Progenitor cell of endocrine pancreas (in vitro differentiated cells): ENCODE results near the gene HPD. TPM values are rescaled to one million over a fixed set of nuclear protein-coding genes. Genes with fewer than 3 reads are reported as not detected.

Experiments
- DNase-seq: peaks from one replicate; pipeline ENCODE4 v3.0.0; 2021; ENCODE audit warnings: low spot score; ENCODE audit not compliant: unreplicated experiment
- H3K27ac Mint-ChIP-seq: 2 replicates; pipeline ENCODE4 v1.8.0; 2021; ENCODE audit warnings: mild to moderate bottlenecking, moderate library complexity, mixed read lengths
- H3K27me3 Mint-ChIP-seq: 2 replicates; pipeline ENCODE4 v1.8.0; 2021; ENCODE audit warnings: mixed read lengths
- H3K36me3 Mint-ChIP-seq: 2 replicates; pipeline ENCODE4 v1.8.0; 2022; ENCODE audit warnings: mixed read lengths; ENCODE audit not compliant: insufficient read depth
- H3K4me1 Mint-ChIP-seq: 2 replicates; pipeline ENCODE4 v1.8.0; 2021; ENCODE audit warnings: low read depth, mixed read lengths
- H3K4me3 Mint-ChIP-seq: 2 replicates; pipeline ENCODE4 v1.8.0; 2021; ENCODE audit warnings: low read depth, mild to moderate bottlenecking, moderate library complexity, mixed read lengths
- H3K9me3 Mint-ChIP-seq: 2 replicates; pipeline ENCODE4 v1.8.0; 2021; ENCODE audit warnings: low read depth, mixed read lengths
- long read RNA-seq: library from polyadenylated mRNA; unstranded; transcript quantifications from one replicate; pipeline ENCODE4 v2.0.0, GENCODE V29; 2020
- total RNA-seq: library from RNA; stranded (reverse); gene quantifications from 2 replicates; pipeline ENCODE4 v1.2.1, GENCODE V29; 2021
- TF ChIP-seq, protein P1 (sequence below): fragments of 200-600 bp; sonication (generic); IDR thresholded peaks from one replicate; pipeline ENCODE4 v1.5.0; 2021; ENCODE audit warnings: antibody characterized with exemption, mild to moderate bottlenecking; ENCODE audit not compliant: unreplicated experiment

Gene HPD
- not detected in 2 replicates for total RNA-seq
- long read RNA-seq: 0 reads

GRCh38 chr12:121858662-121859572, at the start of gene HPD:
TSS of gene HPD (minus strand) at chr12:121858859. CDS start at chr12:121858823, 36 bp downstream.
- TF ChIP-seq, protein P1, sequence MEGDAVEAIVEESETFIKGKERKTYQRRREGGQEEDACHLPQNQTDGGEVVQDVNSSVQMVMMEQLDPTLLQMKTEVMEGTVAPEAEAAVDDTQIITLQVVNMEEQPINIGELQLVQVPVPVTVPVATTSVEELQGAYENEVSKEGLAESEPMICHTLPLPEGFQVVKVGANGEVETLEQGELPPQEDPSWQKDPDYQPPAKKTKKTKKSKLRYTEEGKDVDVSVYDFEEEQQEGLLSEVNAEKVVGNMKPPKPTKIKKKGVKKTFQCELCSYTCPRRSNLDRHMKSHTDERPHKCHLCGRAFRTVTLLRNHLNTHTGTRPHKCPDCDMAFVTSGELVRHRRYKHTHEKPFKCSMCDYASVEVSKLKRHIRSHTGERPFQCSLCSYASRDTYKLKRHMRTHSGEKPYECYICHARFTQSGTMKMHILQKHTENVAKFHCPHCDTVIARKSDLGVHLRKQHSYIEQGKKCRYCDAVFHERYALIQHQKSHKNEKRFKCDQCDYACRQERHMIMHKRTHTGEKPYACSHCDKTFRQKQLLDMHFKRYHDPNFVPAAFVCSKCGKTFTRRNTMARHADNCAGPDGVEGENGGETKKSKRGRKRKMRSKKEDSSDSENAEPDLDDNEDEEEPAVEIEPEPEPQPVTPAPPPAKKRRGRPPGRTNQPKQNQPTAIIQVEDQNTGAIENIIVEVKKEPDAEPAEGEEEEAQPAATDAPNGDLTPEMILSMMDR: no peak
- H3K4me3 Mint-ChIP-seq: no peak within 1 kb of the TSS
- no peaks in the 10 kb centered on the region for H3K9me3 Mint-ChIP-seq
- no peak for DNase-seq
- peaks cover 17% of the 10 kb centered on the region for H3K4me1 Mint-ChIP-seq
- H3K27ac Mint-ChIP-seq: peak within 1 kb of the TSS; percentile 41
- H3K27me3 Mint-ChIP-seq: peaks cover 3% of the 10 kb centered on the region
- H3K36me3 Mint-ChIP-seq: no peaks in the 10 kb centered on the region

DNA sequence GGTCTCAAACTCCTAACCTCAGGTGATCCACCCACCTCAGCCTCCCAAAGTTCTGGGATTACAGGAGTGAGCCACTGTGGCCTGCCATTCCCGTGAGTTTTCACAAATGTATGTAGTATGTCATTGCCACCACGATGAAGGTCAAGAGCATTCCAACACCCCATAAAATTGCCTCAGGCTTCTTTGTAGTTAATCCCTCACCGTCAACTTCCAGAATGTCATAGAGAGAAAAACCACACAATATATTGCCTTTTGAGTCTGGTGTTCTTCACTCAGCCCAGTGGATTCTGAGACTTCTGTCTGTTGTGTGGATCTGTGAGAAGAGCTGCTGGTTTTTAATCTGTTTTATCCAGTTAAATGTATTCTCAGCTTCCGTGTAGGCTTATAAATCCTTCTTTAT, 47.1 kb upstream of the HPD start:
- no peaks in the 10 kb centered on the region for H3K4me1 Mint-ChIP-seq
- no peaks in the 10 kb centered on the region for H3K9me3 Mint-ChIP-seq
- DNase-seq: no peak
- H3K27ac Mint-ChIP-seq: no peak overlapping the region
- peaks cover 27% of the 10 kb centered on the region for H3K36me3 Mint-ChIP-seq
- TF ChIP-seq, protein P1: no peak
- no peak overlapping the region for H3K4me3 Mint-ChIP-seq
- no peaks in the 10 kb centered on the region for H3K27me3 Mint-ChIP-seq

- H3K4me1 Mint-ChIP-seq: no peaks in the 10 kb centered on the region
- no peak overlapping the region for H3K4me3 Mint-ChIP-seq
- DNase-seq: no peak
- peaks cover 20% of the 10 kb centered on the region for H3K36me3 Mint-ChIP-seq
- no peak overlapping the region for H3K27ac Mint-ChIP-seq
- H3K27me3 Mint-ChIP-seq: no peaks in the 10 kb centered on the region
- TF ChIP-seq, protein P1: no peak
- no peaks in the 10 kb centered on the region for H3K9me3 Mint-ChIP-seq
These were observed 44.5 kb upstream of the HPD start for GRCh38 chr12:121903202-121903601.

GRCh38 chr12:121899590-121899989, 40.9 kb upstream of the HPD start:
- TF ChIP-seq, protein P1: no peak
- Mint-ChIP-seq H3K27me3 (no peaks in the 10 kb centered on the region), H3K9me3 (no peaks in the 10 kb centered on the region), H3K36me3 (peaks cover 15% of the 10 kb centered on the region), H3K4me3 (no peak overlapping the region), H3K27ac (no peak overlapping the region), H3K4me1 (no peaks in the 10 kb centered on the region)
- DNase-seq: no peak

DNA sequence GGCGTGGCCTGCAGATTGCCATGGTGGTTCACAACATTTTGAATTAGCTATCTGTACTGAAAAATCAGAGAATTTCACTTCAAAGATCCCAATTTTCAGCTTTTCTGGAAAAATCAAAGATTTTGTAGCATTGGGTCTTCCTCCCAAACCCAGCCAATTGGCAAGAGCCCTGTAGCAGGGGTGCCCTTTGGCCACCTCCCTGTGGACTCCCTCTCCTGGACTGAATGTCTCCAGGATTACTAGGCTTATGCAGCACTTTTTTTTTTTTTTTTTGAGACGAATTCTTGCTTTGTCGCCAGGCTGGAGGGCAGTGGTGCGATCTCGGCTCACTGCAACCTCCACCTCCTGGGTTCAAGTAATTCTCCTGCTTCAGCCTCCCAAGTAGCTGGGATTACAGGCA, 39.6 kb upstream of the HPD start:
- H3K4me1 Mint-ChIP-seq: peaks cover 8% of the 10 kb centered on the region

More for the DNA sequence above, 39.6 kb upstream of the HPD start:
- H3K27me3 Mint-ChIP-seq: no peaks in the 10 kb centered on the region
- peaks cover 14% of the 10 kb centered on the region for H3K36me3 Mint-ChIP-seq
- no peak for DNase-seq
- H3K9me3 Mint-ChIP-seq: no peaks in the 10 kb centered on the region
- TF ChIP-seq, protein P1: no peak
- H3K4me3 Mint-ChIP-seq: no peak overlapping the region
- H3K27ac Mint-ChIP-seq: no peak overlapping the region
